Stomach (tissue), 9 donors: Measurements from ENCODE around the gene ALG1L2. TPM values are rescaled to one million over a fixed set of nuclear protein-coding genes. Genes with fewer than 3 reads are reported as not detected.
"Not testable (repeated sequence)": the region's sequence is repeated elsewhere in the genome, so short reads cannot be mapped to it uniquely, and the experiment has no call there.

Source experiments
- DNase-seq, 2 donors: peaks; one replicate each; pipeline versions ENCODE4 v3.0.0 to v3.0.0-alpha.2; 2013 to 2019
- H3K27ac ChIP-seq, 5 donors: fragments of 200-600 bp in 4 of 5; sonication (generic) in 4 of 5; one replicate each; pipeline ENCODE4 v1.5.1; 2013 to 2019; ENCODE audit warnings: mild to moderate bottlenecking in 1 of 5, moderate library complexity in 1 of 5
- H3K27me3 ChIP-seq, 3 donors: fragments of 200-600 bp; sonication (generic); one replicate each; pipeline ENCODE4 v1.5.1; 2017 to 2019; ENCODE audit warnings: mixed run types in 1 of 3
- H3K36me3 ChIP-seq, 4 donors: fragments of 200-600 bp; sonication (generic); 1 replicate in 3 of 4; 2 replicates in 1 of 4; pipeline ENCODE4 v1.5.1; 2016 to 2019
- H3K4me1 ChIP-seq, 4 donors: fragments of 200-600 bp; sonication (generic); one replicate each; pipeline ENCODE4 v1.5.1; 2016 to 2019
- H3K4me3 ChIP-seq, 4 donors: fragments of 200-600 bp; sonication (generic) in 3 of 4; one replicate each; pipeline ENCODE4 v1.5.1; 2016 to 2019; ENCODE audit warnings: mild to moderate bottlenecking in 1 of 4
- H3K9me3 ChIP-seq, 4 donors: fragments of 200-600 bp; sonication (generic); one replicate each; pipeline ENCODE4 v1.5.1; 2016 to 2019
- EP300 ChIP-seq: sonication (generic); formaldehyde crosslinking; IDR thresholded peaks from one replicate; pipeline ENCODE4 v1.6.1; 2017; ENCODE audit warnings: antibody characterized with exemption
- POLR2A ChIP-seq, 4 donors: fragments of 450-650 bp; IDR thresholded peaks; one replicate each; pipeline ENCODE4 v1.6.1; 2016; ENCODE audit warnings: antibody characterized with exemption in 4 of 4, control low read depth in 2 of 4, mild to moderate bottlenecking in 1 of 4, moderate library complexity in 1 of 4
- POLR2AphosphoS5 ChIP-seq, 3 donors: sonication (generic); formaldehyde crosslinking; IDR thresholded peaks; one replicate each; pipeline ENCODE4 v1.6.1; 2016; ENCODE audit warnings: antibody characterized with exemption in 3 of 3
- WGBS, 5 donors: extraction: QIAGEN DNeasy Blood & Tissue Kit in 3 of 5; methylation state at CpG; one replicate each; pipeline versions ENCODE4 v1.1.5 to v1.1.7; 2013 to 2018; 5-methylcytosine and 5-hydroxymethylcytosine counted together
- intact Hi-C: fragments of 100-400 bp; cut with DNase I; formaldehyde crosslinking; loops from one replicate; pipeline ENCODE4 v1.15.1; 2023; ENCODE audit warnings: low total_unique reads
- polyA plus RNA-seq, 3 donors: library from polyadenylated mRNA; stranded (reverse); fragments of 200-250 nt; gene quantifications; one replicate each; pipeline ENCODE4 v1.2.3, GENCODE V29; 2013
- total RNA-seq, 5 donors: library from RNA; depleted of rRNA; stranded (reverse); fragments of >200 nt; gene quantifications; one replicate each; pipeline versions ENCODE4 v1.1.0 to v1.2.3, GENCODE V29; 2014 to 2016
- TF ChIP-seq, protein P1 (sequence below), 7 experiments: fragments of 450-650 bp in 4 of 7; fragments of 200-600 bp in 3 of 7; sonication (generic) in 3 of 7; IDR thresholded peaks; one replicate each; pipeline ENCODE4 v1.5.1; 2016 to 2019; ENCODE audit warnings: antibody characterized with exemption in 7 of 7, control low read depth in 2 of 7, mild to moderate bottlenecking in 1 of 7
- donor health status: healthy with polysubstance abuse.
- donor health status: Bipolar disorder and iron deficiency.
- donor health status: healthy.

The ALG1L2 gene
- total and polyA plus RNA-seq, 8 donors = not detected

- Histone ChIP-seq H3K27ac (no peak overlapping the region), H3K27me3 (no peaks in the 10 kb centered on the region), H3K4me1 (no peaks in the 10 kb centered on the region), H3K4me3 (no peak overlapping the region), H3K9me3 (no peaks in the 10 kb centered on the region), H3K36me3 (no peaks in the 10 kb centered on the region)
- intact Hi-C loops = no loop called here
- no peak for DNase-seq
- 76 to 85% (median 81%) methylated on average over 4 of the region's 4 CpGs; no CpG with 5 or more reads in 1 of the 5 donors for WGBS, 5 donors
- TF ChIP-seq POLR2AphosphoS5 (IDR thresholded peaks at IDR 0.05) (no peak), POLR2A (IDR thresholded peaks at IDR 0.05) (no peak), EP300 (no peak)
- TF ChIP-seq, protein P1, sequence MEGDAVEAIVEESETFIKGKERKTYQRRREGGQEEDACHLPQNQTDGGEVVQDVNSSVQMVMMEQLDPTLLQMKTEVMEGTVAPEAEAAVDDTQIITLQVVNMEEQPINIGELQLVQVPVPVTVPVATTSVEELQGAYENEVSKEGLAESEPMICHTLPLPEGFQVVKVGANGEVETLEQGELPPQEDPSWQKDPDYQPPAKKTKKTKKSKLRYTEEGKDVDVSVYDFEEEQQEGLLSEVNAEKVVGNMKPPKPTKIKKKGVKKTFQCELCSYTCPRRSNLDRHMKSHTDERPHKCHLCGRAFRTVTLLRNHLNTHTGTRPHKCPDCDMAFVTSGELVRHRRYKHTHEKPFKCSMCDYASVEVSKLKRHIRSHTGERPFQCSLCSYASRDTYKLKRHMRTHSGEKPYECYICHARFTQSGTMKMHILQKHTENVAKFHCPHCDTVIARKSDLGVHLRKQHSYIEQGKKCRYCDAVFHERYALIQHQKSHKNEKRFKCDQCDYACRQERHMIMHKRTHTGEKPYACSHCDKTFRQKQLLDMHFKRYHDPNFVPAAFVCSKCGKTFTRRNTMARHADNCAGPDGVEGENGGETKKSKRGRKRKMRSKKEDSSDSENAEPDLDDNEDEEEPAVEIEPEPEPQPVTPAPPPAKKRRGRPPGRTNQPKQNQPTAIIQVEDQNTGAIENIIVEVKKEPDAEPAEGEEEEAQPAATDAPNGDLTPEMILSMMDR (IDR thresholded peaks at IDR 0.05) = no peak
These were observed 8.0 kb upstream of the ALG1L2 start for GRCh38 chr3:130073582-130073981.

DNA sequence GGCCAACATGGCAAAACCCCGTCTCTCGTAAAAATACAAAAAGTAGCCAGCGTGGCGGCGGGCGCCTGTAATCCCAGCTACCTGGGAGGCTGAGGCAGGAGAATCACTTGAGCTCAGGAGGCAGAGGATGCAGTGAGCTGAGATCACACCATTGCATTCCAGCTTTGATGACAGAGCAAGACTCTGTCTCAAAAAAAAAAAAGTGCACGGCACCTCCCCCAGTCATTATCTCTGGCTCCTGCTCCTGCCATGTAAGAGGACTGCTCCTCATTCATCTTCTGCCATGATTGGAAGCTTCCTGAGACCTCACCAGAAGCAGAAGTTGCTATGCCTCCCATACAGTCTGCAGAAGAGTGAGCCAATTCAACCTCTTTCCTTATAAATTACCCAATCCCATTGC lies 4.0 kb upstream of the ALG1L2 start:
- no peak overlapping the region for H3K4me3 ChIP-seq
- WGBS, 5 donors = 93 to 98% (median 94%) methylated on average over 7 of the region's 7 CpGs; no CpG with 5 or more reads in 2 of the 5 donors
- H3K36me3 ChIP-seq = no peaks in the 10 kb centered on the region
- intact Hi-C loops = no loop called here
- no peak for DNase-seq
- H3K4me1 ChIP-seq = no peaks in the 10 kb centered on the region
- H3K9me3 ChIP-seq = no peaks in the 10 kb centered on the region
- TF ChIP-seq, protein P1 (IDR thresholded peaks at IDR 0.05) = no peak
- TF ChIP-seq POLR2A (IDR thresholded peaks at IDR 0.05) (no peak), EP300 (no peak), POLR2AphosphoS5 (IDR thresholded peaks at IDR 0.05) (no peak)
- no peaks in the 10 kb centered on the region for H3K27me3 ChIP-seq
- H3K27ac ChIP-seq = no peak overlapping the region

GRCh38 chr3:130083363-130084090 lies 1.9 kb downstream of the ALG1L2 start:
- DNase-seq, H3K4me3 ChIP-seq, H3K27ac ChIP-seq, intact Hi-C loops, H3K36me3 ChIP-seq, H3K4me1 ChIP-seq, H3K27me3 ChIP-seq, H3K9me3 ChIP-seq: not testable (repeated sequence)
- WGBS, 5 donors = 59 to 73% (median 70%) methylated on average over 3 to 7 of the region's 7 CpGs

DNA sequence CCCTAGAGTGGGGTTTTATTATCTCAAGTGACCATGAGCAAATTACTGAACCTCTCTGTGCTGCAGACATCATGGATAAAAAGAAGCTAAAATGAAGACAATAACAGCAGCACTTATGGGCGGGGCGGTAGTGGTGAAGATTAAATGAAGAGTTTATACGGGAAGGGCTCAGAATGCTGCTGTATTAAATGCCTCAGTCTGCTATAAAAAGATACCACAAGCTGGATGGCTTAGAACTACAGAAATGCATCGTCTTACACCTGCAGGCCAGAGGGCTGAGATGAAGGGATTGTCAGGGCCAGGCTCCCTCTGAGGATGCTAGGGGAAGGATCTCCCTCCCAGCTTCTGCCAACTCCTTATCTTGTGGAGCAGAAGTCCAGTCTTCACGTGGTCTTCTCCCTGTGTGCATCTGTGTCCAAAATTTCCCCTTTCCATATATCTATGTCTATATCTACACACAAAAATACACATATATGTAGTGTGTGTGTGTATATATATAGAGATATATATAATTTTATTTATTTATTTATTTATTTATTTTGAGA lies 2.9 kb downstream of the ALG1L2 start:
- H3K27me3 ChIP-seq = no peaks in the 10 kb centered on the region
- 47 to 74% (median 52%) methylated on average over 5 of the region's 5 CpGs; no CpG with 5 or more reads in 1 of the 5 donors for WGBS, 5 donors
- no peaks in the 10 kb centered on the region for H3K9me3 ChIP-seq
- H3K36me3 ChIP-seq = no peaks in the 10 kb centered on the region
- intact Hi-C loops = no loop called here
- H3K27ac ChIP-seq = no peak overlapping the region
- TF ChIP-seq POLR2AphosphoS5 (IDR thresholded peaks at IDR 0.05) (no peak), EP300 (no peak), POLR2A (IDR thresholded peaks at IDR 0.05) (no peak)
- TF ChIP-seq, protein P1 (IDR thresholded peaks at IDR 0.05) = no peak
- no peak overlapping the region for H3K4me3 ChIP-seq
- H3K4me1 ChIP-seq = no peaks in the 10 kb centered on the region
- DNase-seq = no peak

GRCh38 chr3:130085881-130086280 lies 4.2 kb downstream of the ALG1L2 start:
- intact Hi-C loops = no loop called here
- TF ChIP-seq EP300 = no peak
- no peak for TF ChIP-seq POLR2AphosphoS5 (IDR thresholded peaks at IDR 0.05)
- TF ChIP-seq POLR2A (IDR thresholded peaks at IDR 0.05) = no peak
- TF ChIP-seq, protein P1 (IDR thresholded peaks at IDR 0.05) = no peak
- no peak for DNase-seq

GRCh38 chr3:130086628-130087027 lies 5.0 kb downstream of the ALG1L2 start:
- intact Hi-C loops, DNase-seq, H3K9me3 ChIP-seq, H3K4me3 ChIP-seq, H3K36me3 ChIP-seq, H3K4me1 ChIP-seq, H3K27ac ChIP-seq, H3K27me3 ChIP-seq: not testable (repeated sequence)
- WGBS, 5 donors = 56 to 82% (median 71%) methylated on average over 1 to 2 of the region's 2 CpGs

More at GRCh38 chr3:130085881-130086280, 4.2 kb downstream of the ALG1L2 start:
- Histone ChIP-seq H3K36me3 (no peaks in the 10 kb centered on the region), H3K27me3 (no peaks in the 10 kb centered on the region), H3K4me1 (no peaks in the 10 kb centered on the region), H3K27ac (no peak overlapping the region), H3K4me3 (no peak overlapping the region), H3K9me3 (no peaks in the 10 kb centered on the region)
- 28 to 54% (median 37%) methylated on average over 4 to 6 of the region's 6 CpGs for WGBS, 5 donors
